ENCODE measurements around the gene PAQR9. TPM values are rescaled to one million over a fixed set of nuclear protein-coding genes. Genes with fewer than 3 reads are reported as not detected.

PAQR9 gene
- total and polyA plus RNA-seq, 2 of the 13 experiments (the other 11 are each of a cell fraction or from before 2014, with no cell fraction given): 3.7 to 10.3 TPM

GRCh38 chr3:143001369-143002082 lies 38.1 kb upstream of the PAQR9 start, which contains the start of gene U2SURP (continued):
- TF ChIP-seq TFE3 (CRISPR knock-in tag; IDR thresholded peaks at IDR 0.05): peak; percentile 98
- TF ChIP-seq ZNF3 (CRISPR knock-in tag; IDR thresholded peaks at IDR 0.05): no peak
- no peak for TF ChIP-seq CHCHD3 (CRISPR knock-in tag; IDR thresholded peaks at IDR 0.05)
- 0 out of 2 replicates have a peak, but pooled peaks have one; percentile 73 for TF ChIP-seq ISX (CRISPR knock-in tag; conservative IDR thresholded peaks at IDR 0.05)
- peak; percentile 63; the same call in 1 of the 2 replicates for TF ChIP-seq MLXIP (CRISPR knock-in tag; IDR thresholded peaks at IDR 0.05; ENCODE audit: borderline replicate concordance)
- TF ChIP-seq DZIP1 (CRISPR knock-in tag; IDR thresholded peaks at IDR 0.05): peak; percentile 57; the same call in 1 of the 2 replicates
- TF ChIP-seq SRY (CRISPR knock-in tag; IDR thresholded peaks at IDR 0.05): no peak; the same call in 1 of the 2 replicates
- peak; percentile 75; the same call in 1 of the 2 replicates for TF ChIP-seq PBX3 (CRISPR knock-in tag; IDR thresholded peaks at IDR 0.05; ENCODE audit: borderline replicate concordance)
- TF ChIP-seq ZHX2 (IDR thresholded peaks at IDR 0.05; ENCODE audit: low read depth): peak; percentile 92
- TF ChIP-seq ZHX2 (CRISPR knock-in tag; IDR thresholded peaks at IDR 0.05; ENCODE audit: borderline replicate concordance): no peak; the same call in 1 of the 2 replicates
- peak; percentile 88 for TF ChIP-seq ELF3 (CRISPR knock-in tag; IDR thresholded peaks at IDR 0.05)
- no peak for TF ChIP-seq SCMH1 (CRISPR knock-in tag; IDR thresholded peaks at IDR 0.05; ENCODE audit: borderline replicate concordance)
- no peak for TF ChIP-seq ZNF615 (CRISPR knock-in tag; IDR thresholded peaks at IDR 0.05; ENCODE audit: borderline replicate concordance)
- TF ChIP-seq ZNF383 (CRISPR knock-in tag; IDR thresholded peaks at IDR 0.05; ENCODE audit: borderline replicate concordance): 0 out of 2 replicates have a peak, but pooled peaks have one; percentile 61
